K562 (cell line): ENCODE results near the gene ACAT2. TPM values are rescaled to one million over a fixed set of nuclear protein-coding genes. Genes with fewer than 3 reads are reported as not detected.
A peak's percentile ranks its signal among the peaks of the same experiment; 100 is the strongest.

Source experiments
- ARID1B ChIP-seq: fragments of 450-650 bp; IDR thresholded peaks from 2 replicates; pipeline ENCODE4 v1.6.1; 2016; ENCODE audit warnings: antibody characterized with exemption, mild to moderate bottlenecking, inconsistent platforms
- ASH1L ChIP-seq: fragments of 450-650 bp; IDR thresholded peaks from 2 replicates; pipeline ENCODE4 v1.6.1; 2018; ENCODE audit warnings: borderline replicate concordance, mild to moderate bottlenecking, low read depth; ENCODE audit not compliant: partially characterized antibody
- CBX5 ChIP-seq: IDR thresholded peaks from 2 replicates; pipeline ENCODE4 v1.6.1; 2014; ENCODE audit warnings: low read depth, borderline replicate concordance
- ELF1 ChIP-seq: fragments of 200-800 bp; sonication (Bioruptor generic); IDR thresholded peaks from 2 replicates; pipeline ENCODE4 v1.6.1; 2016; ENCODE audit warnings: missing genetic modification characterization, missing compliant biosample characterization
- ELK3 ChIP-seq: fragments of 450-650 bp; formaldehyde crosslinking; IDR thresholded peaks from 2 replicates; pipeline ENCODE4 v1.4.0; 2020; ENCODE audit warnings: mild to moderate bottlenecking
- ESRRA ChIP-seq: fragments of 450-650 bp; IDR thresholded peaks from 2 replicates; pipeline ENCODE4 v1.6.1; 2014; ENCODE audit warnings: low read depth, mild to moderate bottlenecking, moderate library complexity, borderline replicate concordance
- ETV1 ChIP-seq: fragments of 450-650 bp; conservative IDR thresholded peaks from 2 replicates; pipeline ENCODE4 v1.6.1; 2016; ENCODE audit warnings: missing genetic modification characterization, control low read depth, low read depth, missing compliant biosample characterization
- FOXJ3 ChIP-seq: sonication (generic); formaldehyde crosslinking; IDR thresholded peaks from 2 replicates; pipeline ENCODE4 v1.4.0; 2020; ENCODE audit warnings: mild to moderate bottlenecking, missing genetic modification reagents
- KDM4B ChIP-seq, 2 experiments: fragments of 450-650 bp in 1 of 2; sonication (generic) in 1 of 2; IDR thresholded peaks; 2 replicates each; pipeline ENCODE4 v1.6.1; 2016 to 2017; ENCODE audit warnings: borderline replicate concordance in 2 of 2, antibody characterized with exemption in 1 of 2, low read depth in 1 of 2, mild to moderate bottlenecking in 1 of 2
- NFE2 ChIP-seq: IDR thresholded peaks from 2 replicates; pipeline ENCODE4 v1.6.1; 2014; ENCODE audit warnings: antibody characterized with exemption, low read depth
- RAD51 ChIP-seq: fragments of 450-650 bp; IDR thresholded peaks from 2 replicates; pipeline ENCODE4 v1.7.1; 2016; ENCODE audit warnings: low read depth, mild to moderate bottlenecking, borderline replicate concordance
- THRAP3 ChIP-seq: fragments of 450-650 bp; IDR thresholded peaks from 2 replicates; pipeline ENCODE4 v1.6.1; 2016; ENCODE audit warnings: mild to moderate bottlenecking, inconsistent platforms, borderline replicate concordance
- VEZF1 ChIP-seq: fragments of 200-800 bp; sonication (Bioruptor generic); IDR thresholded peaks from 2 replicates; pipeline ENCODE4 v1.6.1; 2017; ENCODE audit warnings: missing genetic modification characterization, missing compliant biosample characterization
- YBX1 ChIP-seq: fragments of 450-650 bp; IDR thresholded peaks from 2 replicates; pipeline ENCODE4 v1.7.1; 2016; ENCODE audit warnings: mild to moderate bottlenecking
- ZFX ChIP-seq: sonication (generic); formaldehyde crosslinking; IDR thresholded peaks from 2 replicates; pipeline ENCODE4 v1.8.0; 2022; ENCODE audit warnings: mild to moderate bottlenecking, missing genetic modification reagents, moderate library complexity
- ZNF318 ChIP-seq, 2 experiments: fragments of 450-650 bp; IDR thresholded peaks; 2 replicates each; pipeline ENCODE4 v1.6.1; 2016; ENCODE audit warnings: mild to moderate bottlenecking in 2 of 2, borderline replicate concordance in 1 of 2, low read depth in 1 of 2, moderate library complexity in 1 of 2
- ZNF41 ChIP-seq: fragments of 250-450 bp; sonication (Bioruptor Pico); conservative IDR thresholded peaks from 2 replicates; pipeline ENCODE4 v1.4.0; 2020; ENCODE audit warnings: mild to moderate bottlenecking
- polyA plus RNA-seq, 8 experiments: library from polyadenylated mRNA; depleted of rRNA in 4 of 8; stranded (reverse) in 5 of 8; unstranded in 3 of 8; fragments of >200 nt; fragmentation: Nextera tagmentation in 2 of 8; fragmentation: Illumina TruSeq in 1 of 8; extraction: Ambion mirVana in 2 of 8; extraction: Trizol in 1 of 8; gene quantifications; 2 replicates each; pipeline versions ENCODE4 v1.2.1 to v1.2.3, GENCODE V29; 2011 to 2014; ENCODE audit warnings: inconsistent platforms in 1 of 8, missing spikeins in 1 of 8
- total RNA-seq, 7 experiments: library from RNA; depleted of rRNA in 6 of 7; stranded (reverse); fragments of >200 nt in 6 of 7; fragmentation: Illumina TruSeq in 2 of 7; extraction: Trizol in 2 of 7; gene quantifications; 2 replicates each; pipeline versions ENCODE4 v1.2.1 to v1.2.3, GENCODE V29; 2011 to 2021; ENCODE audit warnings: low replicate concordance in 1 of 7

The ACAT2 gene
- total and polyA plus RNA-seq, 9 of the 15 experiments (the other 6 are each of a cell fraction or from before 2014, with no cell fraction given) = 63.0 to 309 (median 144) TPM

GRCh38 chr6:159790149-159790955 is 28.5 kb downstream of the ACAT2 start, which contains the start of gene MRPL18 (continued):
- TF ChIP-seq VEZF1 (CRISPR knock-in tag) (peak; percentile 67), THRAP3 (no peak), CBX5 (no peak), ARID1B (0 out of 2 replicates have a peak, but pooled peaks have one; percentile 18), ETV1 (tag) (peak; percentile 12; the same call in 1 of the 2 replicates), KDM4B (IDR thresholded peaks at IDR 0.05; ENCODE audit: borderline replicate concordance in 2 of 2, low read depth in 1 of 2) (no peak; a peak in 1 of 4 replicates), RAD51 (no peak; the same call in 1 of the 2 replicates), ELK3 (CRISPR knock-in tag) (no peak), ZNF41 (no peak), ZFX (CRISPR knock-in tag) (no peak), ELF1 (tag) (peak; percentile 97), ESRRA (no peak), FOXJ3 (CRISPR knock-in tag) (no peak), ASH1L (peak; percentile 97), ZNF318 (IDR thresholded peaks at IDR 0.05; ENCODE audit: borderline replicate concordance in 1 of 2, low read depth in 1 of 2) (no peak), YBX1 (no peak), NFE2 (no peak)
